H1 (cell line): ENCODE results near the gene MTFMT.

Experiments used
- EZH2 ChIP-seq: fragments of 200-600 bp; sonication (generic); IDR thresholded peaks from 2 replicates; pipeline ENCODE4 v1.7.1; 2012; ENCODE audit warnings: low read depth, mild to moderate bottlenecking, moderate library complexity, low read length, inconsistent platforms; ENCODE audit not compliant: severe bottlenecking
- KDM4A ChIP-seq: IDR thresholded peaks from one replicate; pipeline ENCODE4 v1.7.1; 2012; ENCODE audit warnings: low read depth, mild to moderate bottlenecking, moderate library complexity, low read length, inconsistent platforms; ENCODE audit not compliant: severe bottlenecking
- NRF1 ChIP-seq: IDR thresholded peaks from 2 replicates; pipeline ENCODE4 v1.6.1; 2011; ENCODE audit warnings: mild to moderate bottlenecking, low read depth, low read length, improper control_type of control experiment
- PHF8 ChIP-seq: fragments of 200-600 bp; sonication (generic); conservative IDR thresholded peaks from 2 replicates; pipeline ENCODE4 v1.7.1; 2012; ENCODE audit warnings: low read depth, mild to moderate bottlenecking, inconsistent platforms, low read length, moderate library complexity
- POLR2A ChIP-seq, 2 experiments: IDR thresholded peaks; 1 replicate in 1 of 2; 2 replicates in 1 of 2; pipeline ENCODE4 v1.6.1; 2011; ENCODE audit warnings: low read depth in 2 of 2, low read length in 2 of 2, mild to moderate bottlenecking in 2 of 2; ENCODE audit errors: control extremely low read depth in 1 of 2
- POLR2AphosphoS5 ChIP-seq: IDR thresholded peaks from 2 replicates; pipeline ENCODE4 v1.6.1; 2011; ENCODE audit warnings: low read depth, low read length
- RAD21 ChIP-seq, 2 experiments: IDR thresholded peaks in 1 of 2; conservative IDR thresholded peaks in 1 of 2; 2 replicates each; pipeline ENCODE4 v1.6.1; 2011; ENCODE audit warnings: low read depth in 2 of 2, low read length in 2 of 2, improper control_type of control experiment in 1 of 2, inconsistent platforms in 1 of 2, mild to moderate bottlenecking in 1 of 2, moderate library complexity in 1 of 2
- TF ChIP-seq, protein P1 (sequence below): IDR thresholded peaks from 2 replicates; pipeline ENCODE4 v1.6.1; 2011; ENCODE audit warnings: low read depth, mild to moderate bottlenecking, low read length; ENCODE audit not compliant: insufficient read depth
- TF ChIP-seq, protein P2 (sequence below), 3 experiments: IDR thresholded peaks; 1 replicate in 2 of 3; 2 replicates in 1 of 3; pipeline versions ENCODE4 v1.5.1 to v1.6.1; 2011; ENCODE audit warnings: low read length in 3 of 3, mild to moderate bottlenecking in 3 of 3, inconsistent platforms in 2 of 3, low read depth in 1 of 3, moderate library complexity in 1 of 3; ENCODE audit not compliant: insufficient read depth in 1 of 3; ENCODE audit errors: control extremely low read depth in 1 of 3
- TF ChIP-seq, protein P3 (sequence below): IDR thresholded peaks from 2 replicates; pipeline ENCODE4 v1.6.1; 2012; ENCODE audit warnings: inconsistent platforms

DNA sequence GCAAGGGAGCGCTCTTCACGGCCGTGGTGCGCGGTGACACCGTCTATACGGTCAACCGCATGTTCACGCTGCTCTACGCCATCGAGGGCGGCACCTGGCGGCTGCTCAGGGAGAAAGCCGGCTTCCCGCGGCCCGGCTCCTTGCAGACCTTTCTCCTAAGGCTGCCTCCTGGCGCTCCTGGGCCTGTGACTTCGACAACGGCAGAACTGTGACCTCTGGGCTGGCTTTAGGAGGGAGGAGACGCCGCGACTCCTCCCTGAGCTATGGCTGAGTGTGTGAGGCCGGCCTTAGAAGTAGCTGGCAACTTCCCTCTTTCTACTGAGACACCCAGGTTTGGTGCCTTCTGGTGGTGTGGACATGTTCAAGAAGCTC lies 48.5 kb upstream of the MTFMT start:
- TF ChIP-seq POLR2A (IDR thresholded peaks at IDR 0.05; ENCODE audit: control extremely low read depth in 1 of 2, low read depth in 2 of 2, low read length in 2 of 2): no peak
- TF ChIP-seq KDM4A: no peak
- TF ChIP-seq NRF1: no peak
- TF ChIP-seq POLR2AphosphoS5: no peak
- no peak for TF ChIP-seq PHF8
- TF ChIP-seq, protein P1, sequence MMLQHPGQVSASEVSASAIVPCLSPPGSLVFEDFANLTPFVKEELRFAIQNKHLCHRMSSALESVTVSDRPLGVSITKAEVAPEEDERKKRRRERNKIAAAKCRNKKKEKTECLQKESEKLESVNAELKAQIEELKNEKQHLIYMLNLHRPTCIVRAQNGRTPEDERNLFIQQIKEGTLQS: no peak
- TF ChIP-seq, protein P2, sequence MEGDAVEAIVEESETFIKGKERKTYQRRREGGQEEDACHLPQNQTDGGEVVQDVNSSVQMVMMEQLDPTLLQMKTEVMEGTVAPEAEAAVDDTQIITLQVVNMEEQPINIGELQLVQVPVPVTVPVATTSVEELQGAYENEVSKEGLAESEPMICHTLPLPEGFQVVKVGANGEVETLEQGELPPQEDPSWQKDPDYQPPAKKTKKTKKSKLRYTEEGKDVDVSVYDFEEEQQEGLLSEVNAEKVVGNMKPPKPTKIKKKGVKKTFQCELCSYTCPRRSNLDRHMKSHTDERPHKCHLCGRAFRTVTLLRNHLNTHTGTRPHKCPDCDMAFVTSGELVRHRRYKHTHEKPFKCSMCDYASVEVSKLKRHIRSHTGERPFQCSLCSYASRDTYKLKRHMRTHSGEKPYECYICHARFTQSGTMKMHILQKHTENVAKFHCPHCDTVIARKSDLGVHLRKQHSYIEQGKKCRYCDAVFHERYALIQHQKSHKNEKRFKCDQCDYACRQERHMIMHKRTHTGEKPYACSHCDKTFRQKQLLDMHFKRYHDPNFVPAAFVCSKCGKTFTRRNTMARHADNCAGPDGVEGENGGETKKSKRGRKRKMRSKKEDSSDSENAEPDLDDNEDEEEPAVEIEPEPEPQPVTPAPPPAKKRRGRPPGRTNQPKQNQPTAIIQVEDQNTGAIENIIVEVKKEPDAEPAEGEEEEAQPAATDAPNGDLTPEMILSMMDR (IDR thresholded peaks at IDR 0.05; ENCODE audit: control extremely low read depth in 1 of 3, insufficient read depth in 1 of 3, low read depth in 1 of 3, low read length in 3 of 3): peak; percentile 77 to 95 (median 86)
- TF ChIP-seq RAD21 (IDR thresholded peaks at IDR 0.05 in 1 of 2, conservative IDR thresholded peaks at IDR 0.05 in 1 of 2; ENCODE audit: low read depth in 2 of 2, low read length in 2 of 2): peak; percentile 69 to 74
- TF ChIP-seq, protein P3, sequence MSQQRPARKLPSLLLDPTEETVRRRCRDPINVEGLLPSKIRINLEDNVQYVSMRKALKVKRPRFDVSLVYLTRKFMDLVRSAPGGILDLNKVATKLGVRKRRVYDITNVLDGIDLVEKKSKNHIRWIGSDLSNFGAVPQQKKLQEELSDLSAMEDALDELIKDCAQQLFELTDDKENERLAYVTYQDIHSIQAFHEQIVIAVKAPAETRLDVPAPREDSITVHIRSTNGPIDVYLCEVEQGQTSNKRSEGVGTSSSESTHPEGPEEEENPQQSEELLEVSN: peak; percentile 97
- TF ChIP-seq EZH2: no peak
